ENCODE data around the gene NDST1.

NDST1 gene

DNA sequence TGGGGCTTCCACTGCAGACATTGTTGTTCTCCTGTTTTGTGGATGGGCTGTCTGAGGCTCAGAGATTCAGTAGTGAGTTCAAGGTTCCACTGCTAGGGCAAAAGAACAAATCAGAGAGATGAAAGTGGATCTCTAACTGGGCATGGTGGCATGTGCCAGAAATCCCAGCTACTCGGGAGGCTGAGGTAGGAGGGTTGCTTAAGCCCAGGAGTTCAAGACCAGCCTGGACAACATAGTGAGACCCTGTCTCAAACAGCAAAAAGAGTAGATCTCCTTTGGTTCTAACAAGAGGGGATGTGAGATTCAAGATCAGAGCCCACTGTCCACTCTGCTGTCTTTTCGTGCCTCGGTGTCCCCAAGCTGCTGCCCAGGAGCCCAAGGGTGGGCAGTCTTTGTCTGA is 11.8 kb upstream of the NDST1 start:
- H3K27ac ChIP-seq (ENCODE audit: low read depth, low read length): no peak overlapping the region
- no peaks in the 10 kb centered on the region for H3K79me2 ChIP-seq (ENCODE audit: insufficient read depth, low read length)
- H3K9me3 ChIP-seq (ENCODE audit: insufficient read depth, low read length): no peaks in the 10 kb centered on the region
- no peak overlapping the region for H3K4me2 ChIP-seq (ENCODE audit: low read depth, low read length, poor library complexity, severe bottlenecking)
- no peaks in the 10 kb centered on the region for H3K36me3 ChIP-seq (ENCODE audit: low read length)
- no peak overlapping the region for H3K9ac ChIP-seq (ENCODE audit: low read length)
- no peaks in the 10 kb centered on the region for H4K20me1 ChIP-seq (ENCODE audit: low read depth, low read length)
- no peaks in the 10 kb centered on the region for H3K9me2 ChIP-seq (replicated peaks; ENCODE audit: insufficient read depth, low read length)
- H3K4me3 ChIP-seq (ENCODE audit: insufficient read depth, low read length, poor library complexity, severe bottlenecking): no peak overlapping the region
- TF ChIP-seq, protein P1, sequence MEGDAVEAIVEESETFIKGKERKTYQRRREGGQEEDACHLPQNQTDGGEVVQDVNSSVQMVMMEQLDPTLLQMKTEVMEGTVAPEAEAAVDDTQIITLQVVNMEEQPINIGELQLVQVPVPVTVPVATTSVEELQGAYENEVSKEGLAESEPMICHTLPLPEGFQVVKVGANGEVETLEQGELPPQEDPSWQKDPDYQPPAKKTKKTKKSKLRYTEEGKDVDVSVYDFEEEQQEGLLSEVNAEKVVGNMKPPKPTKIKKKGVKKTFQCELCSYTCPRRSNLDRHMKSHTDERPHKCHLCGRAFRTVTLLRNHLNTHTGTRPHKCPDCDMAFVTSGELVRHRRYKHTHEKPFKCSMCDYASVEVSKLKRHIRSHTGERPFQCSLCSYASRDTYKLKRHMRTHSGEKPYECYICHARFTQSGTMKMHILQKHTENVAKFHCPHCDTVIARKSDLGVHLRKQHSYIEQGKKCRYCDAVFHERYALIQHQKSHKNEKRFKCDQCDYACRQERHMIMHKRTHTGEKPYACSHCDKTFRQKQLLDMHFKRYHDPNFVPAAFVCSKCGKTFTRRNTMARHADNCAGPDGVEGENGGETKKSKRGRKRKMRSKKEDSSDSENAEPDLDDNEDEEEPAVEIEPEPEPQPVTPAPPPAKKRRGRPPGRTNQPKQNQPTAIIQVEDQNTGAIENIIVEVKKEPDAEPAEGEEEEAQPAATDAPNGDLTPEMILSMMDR (IDR thresholded peaks at IDR 0.05; ENCODE audit: insufficient read depth, low read length, poor library complexity, severe bottlenecking): no peak
- no peak for TF ChIP-seq EZH2phosphoT487 (conservative IDR thresholded peaks at IDR 0.05; ENCODE audit: low read length)
- H2AFZ ChIP-seq (ENCODE audit: low read depth, low read length, severe bottlenecking): no peak overlapping the region
- H3K27me3 ChIP-seq (ENCODE audit: low read length): no peaks in the 10 kb centered on the region
- H3F3A ChIP-seq (ENCODE audit: insufficient read depth): no peaks in the 10 kb centered on the region

DNA sequence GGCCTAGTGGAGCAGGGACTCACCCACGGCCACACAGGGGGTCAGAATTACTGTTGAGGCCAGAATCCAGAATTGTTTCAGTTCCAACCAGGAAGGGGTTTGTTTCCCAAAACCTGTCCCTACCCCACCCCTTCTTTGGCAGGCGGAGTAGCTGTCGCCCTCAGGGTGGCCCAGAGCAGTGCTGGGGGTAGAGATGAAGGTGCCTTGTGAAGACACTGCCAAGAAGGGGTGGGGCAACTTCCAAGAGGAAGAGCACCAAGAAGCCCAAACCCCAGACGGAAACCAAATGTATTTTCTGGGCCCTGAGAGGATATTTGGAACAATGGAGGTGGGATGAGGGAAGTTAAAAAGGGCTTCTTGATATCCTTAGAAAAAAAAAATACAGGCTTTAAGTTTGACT is 11.4 kb upstream of the NDST1 start:
- Histone ChIP-seq H3K4me3 (ENCODE audit: insufficient read depth, low read length, poor library complexity, severe bottlenecking) (no peak overlapping the region), H3K9ac (ENCODE audit: low read length) (no peak overlapping the region), H3K27me3 (ENCODE audit: low read length) (no peaks in the 10 kb centered on the region), H3F3A (ENCODE audit: insufficient read depth) (no peaks in the 10 kb centered on the region), H3K4me2 (ENCODE audit: low read depth, low read length, poor library complexity, severe bottlenecking) (no peak overlapping the region), H3K36me3 (ENCODE audit: low read length) (no peaks in the 10 kb centered on the region), H3K9me3 (ENCODE audit: insufficient read depth, low read length) (no peaks in the 10 kb centered on the region), H3K79me2 (ENCODE audit: insufficient read depth, low read length) (no peaks in the 10 kb centered on the region), H2AFZ (ENCODE audit: low read depth, low read length, severe bottlenecking) (no peak overlapping the region), H3K27ac (ENCODE audit: low read depth, low read length) (no peak overlapping the region), H3K9me2 (replicated peaks; ENCODE audit: insufficient read depth, low read length) (no peaks in the 10 kb centered on the region), H4K20me1 (ENCODE audit: low read depth, low read length) (no peaks in the 10 kb centered on the region)
- TF ChIP-seq EZH2phosphoT487 (conservative IDR thresholded peaks at IDR 0.05; ENCODE audit: low read length): no peak
- TF ChIP-seq, protein P1 (IDR thresholded peaks at IDR 0.05; ENCODE audit: insufficient read depth, low read length, poor library complexity, severe bottlenecking): no peak

DNA sequence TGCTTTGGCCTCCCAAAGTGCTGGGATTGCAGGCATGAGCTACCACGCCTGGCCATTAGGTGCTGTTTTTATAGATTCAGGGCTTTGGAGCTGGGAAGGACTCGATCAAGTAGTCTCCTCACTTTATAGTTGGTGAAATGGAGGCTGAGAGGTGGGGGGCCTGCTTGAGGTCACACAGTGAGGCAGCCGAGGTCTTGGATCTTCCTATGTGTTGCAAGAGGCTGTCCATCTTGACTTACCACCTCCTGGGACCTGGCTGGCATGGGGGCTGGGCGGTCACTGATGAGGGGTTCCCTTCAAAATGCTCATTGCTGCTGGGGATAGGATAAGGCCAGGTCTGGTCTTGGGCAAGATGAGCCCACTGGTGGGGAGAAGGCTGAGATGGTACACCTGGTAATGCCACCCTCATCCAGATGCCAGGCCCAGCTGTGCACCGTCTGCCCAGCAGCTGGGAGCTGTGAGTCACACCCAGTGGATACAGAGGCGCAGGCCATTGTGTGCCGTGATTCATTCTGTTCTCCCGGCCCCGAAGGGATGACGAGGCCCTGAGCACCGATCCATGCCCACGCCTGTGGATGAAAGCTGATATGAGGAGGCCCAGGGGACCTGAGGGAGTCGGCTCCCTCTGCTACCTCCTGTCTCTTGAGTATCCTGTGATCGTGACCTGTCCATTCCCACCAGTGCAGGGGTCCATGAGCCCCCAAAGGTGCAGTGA is 10.5 kb upstream of the NDST1 start:
- Histone ChIP-seq H3K9ac (ENCODE audit: low read length) (no peak overlapping the region), H3K27ac (ENCODE audit: low read depth, low read length) (no peak overlapping the region), H3F3A (ENCODE audit: insufficient read depth) (no peaks in the 10 kb centered on the region), H3K36me3 (ENCODE audit: low read length) (no peaks in the 10 kb centered on the region), H3K27me3 (ENCODE audit: low read length) (no peaks in the 10 kb centered on the region), H3K9me3 (ENCODE audit: insufficient read depth, low read length) (no peaks in the 10 kb centered on the region), H3K4me2 (ENCODE audit: low read depth, low read length, poor library complexity, severe bottlenecking) (no peak overlapping the region), H3K9me2 (replicated peaks; ENCODE audit: insufficient read depth, low read length) (no peaks in the 10 kb centered on the region), H3K4me3 (ENCODE audit: insufficient read depth, low read length, poor library complexity, severe bottlenecking) (no peak overlapping the region), H2AFZ (ENCODE audit: low read depth, low read length, severe bottlenecking) (no peak overlapping the region), H4K20me1 (ENCODE audit: low read depth, low read length) (no peaks in the 10 kb centered on the region), H3K79me2 (ENCODE audit: insufficient read depth, low read length) (no peaks in the 10 kb centered on the region)
- no peak for TF ChIP-seq EZH2phosphoT487 (conservative IDR thresholded peaks at IDR 0.05; ENCODE audit: low read length)
- TF ChIP-seq, protein P1 (IDR thresholded peaks at IDR 0.05; ENCODE audit: insufficient read depth, low read length, poor library complexity, severe bottlenecking): no peak
